CD14-positive monocyte (primary cell): Measurements from ENCODE around the gene MDP1. TPM values are rescaled to one million over a fixed set of nuclear protein-coding genes. Genes with fewer than 3 reads are reported as not detected.
A peak's percentile ranks its signal among the peaks of the same experiment; 100 is the strongest.

ENCODE experiments used
- DNase-seq, 3 donors: peaks; one replicate each; pipeline ENCODE4 v3.0.0-alpha.2; 2011 to 2022
- H2AFZ ChIP-seq: 2 replicates; pipeline ENCODE4 v1.6.0; 2012; ENCODE audit warnings: mild to moderate bottlenecking, low read depth, low read length, inconsistent platforms; ENCODE audit not compliant: insufficient read depth, poor library complexity, severe bottlenecking
- H3K27ac ChIP-seq, 2 donors: 1 replicate in 1 of 2; 2 replicates in 1 of 2; pipeline ENCODE4 v1.5.1; 2012 to 2013; ENCODE audit warnings: low read length in 2 of 2, control low read depth in 1 of 2, inconsistent platforms in 1 of 2, low read depth in 1 of 2, mild to moderate bottlenecking in 1 of 2
- H3K27me3 ChIP-seq, 2 donors: one replicate each; pipeline versions ENCODE4 v1.6.0 to v1.6.1; 2011 to 2013; ENCODE audit warnings: low read length in 2 of 2; ENCODE audit not compliant: control insufficient read depth in 2 of 2, insufficient read depth in 2 of 2
- H3K36me3 ChIP-seq, 2 donors: replicated peaks in 1 of 2; 1 replicate in 1 of 2; 2 replicates in 1 of 2; pipeline versions ENCODE4 v1.5.1 to v1.6.1; 2012 to 2013; ENCODE audit warnings: low read length in 2 of 2, control low read depth in 1 of 2, inconsistent platforms in 1 of 2, mild to moderate bottlenecking in 1 of 2; ENCODE audit not compliant: insufficient read depth in 2 of 2, control insufficient read depth in 1 of 2
- H3K4me1 ChIP-seq, 2 donors: 1 replicate in 1 of 2; 2 replicates in 1 of 2; pipeline versions ENCODE4 v1.5.1 to v1.6.1; 2012 to 2013; ENCODE audit warnings: low read length in 2 of 2, control low read depth in 1 of 2, inconsistent platforms in 1 of 2, mild to moderate bottlenecking in 1 of 2, moderate library complexity in 1 of 2; ENCODE audit not compliant: insufficient read depth in 2 of 2, control insufficient read depth in 1 of 2
- H3K4me2 ChIP-seq: replicated peaks from 2 replicates; pipeline ENCODE3; 2012; ENCODE audit warnings: low read length, moderate library complexity, mild to moderate bottlenecking; ENCODE audit not compliant: poor library complexity, severe bottlenecking; ENCODE audit errors: extremely low read depth
- H3K4me3 ChIP-seq, 3 experiments: fragments of 200-600 bp in 1 of 3; sonication (generic) in 1 of 3; replicated peaks in 1 of 3; 1 replicate in 2 of 3; 2 replicates in 1 of 3; pipeline ENCODE4 v1.5.1; 2011 to 2013; ENCODE audit warnings: low read length in 3 of 3, mild to moderate bottlenecking in 3 of 3, control low read depth in 2 of 3, low read depth in 2 of 3, inconsistent platforms in 1 of 3, moderate library complexity in 1 of 3
- H3K79me2 ChIP-seq: 2 replicates; pipeline ENCODE4 v1.6.0; 2012; ENCODE audit warnings: mild to moderate bottlenecking, control low read depth, inconsistent platforms, low read length, moderate library complexity; ENCODE audit not compliant: insufficient read depth
- H3K9ac ChIP-seq: 2 replicates; pipeline ENCODE4 v1.6.0; 2017; ENCODE audit warnings: low read length, mild to moderate bottlenecking; ENCODE audit not compliant: insufficient read depth, poor library complexity, severe bottlenecking
- H3K9me3 ChIP-seq, 2 donors: replicated peaks in 1 of 2; 1 replicate in 1 of 2; 2 replicates in 1 of 2; pipeline versions ENCODE4 v1.5.1 to v1.6.1; 2012 to 2013; ENCODE audit warnings: low read length in 2 of 2, control low read depth in 1 of 2; ENCODE audit not compliant: control insufficient read depth in 1 of 2, insufficient read depth in 1 of 2
- H4K20me1 ChIP-seq: 2 replicates; pipeline ENCODE4 v1.6.0; 2012; ENCODE audit warnings: mild to moderate bottlenecking, low read length, control low read depth, moderate library complexity; ENCODE audit not compliant: insufficient read depth
- H3K27ac Mint-ChIP-seq, 7 donors: one replicate each; pipeline ENCODE4 v1.8.0; 2020; ENCODE audit warnings: mild to moderate bottlenecking in 7 of 7, mixed read lengths in 7 of 7, moderate library complexity in 6 of 7, inconsistent platforms in 2 of 7
- H3K27me3 Mint-ChIP-seq, 3 donors: one replicate each; pipeline ENCODE4 v1.8.0; 2021 to 2022; ENCODE audit warnings: low read depth in 3 of 3, mild to moderate bottlenecking in 3 of 3, mixed read lengths in 3 of 3, moderate library complexity in 3 of 3, inconsistent platforms in 1 of 3
- H3K36me3 Mint-ChIP-seq, 2 donors: one replicate each; pipeline ENCODE4 v1.8.0; 2020; ENCODE audit warnings: mixed read lengths in 2 of 2, inconsistent platforms in 1 of 2, mild to moderate bottlenecking in 1 of 2
- H3K4me1 Mint-ChIP-seq: one replicate; pipeline ENCODE4 v1.8.0; 2020; ENCODE audit warnings: mild to moderate bottlenecking, mixed read lengths
- H3K4me3 Mint-ChIP-seq, 2 donors: one replicate each; pipeline ENCODE4 v1.8.0; 2020; ENCODE audit warnings: mild to moderate bottlenecking in 2 of 2, mixed read lengths in 2 of 2, moderate library complexity in 1 of 2
- H3K9me3 Mint-ChIP-seq, 7 donors: one replicate each; pipeline ENCODE4 v1.8.0; 2020 to 2022; ENCODE audit warnings: mixed read lengths in 7 of 7, mild to moderate bottlenecking in 6 of 7, moderate library complexity in 6 of 7, inconsistent platforms in 2 of 7
- CTCF ChIP-seq: fragments of 200-600 bp; IDR thresholded peaks from one replicate; pipeline ENCODE4 v1.8.0; 2022; ENCODE audit warnings: antibody characterized with exemption, mild to moderate bottlenecking
- WGBS: methylation state at CpG from one replicate; pipeline ENCODE4 v1.1.5; 2013; ENCODE audit warnings: missing lambda C conversion rate; ENCODE audit not compliant: insufficient coverage; 5-methylcytosine and 5-hydroxymethylcytosine counted together
- intact Hi-C, 2 donors: fragments of 100-400 bp; cut with micrococcal nuclease; formaldehyde crosslinking; loops; one replicate each; pipeline versions ENCODE4 v1.15.0 to v1.15.1; 2023
- polyA plus RNA-seq, 3 donors: library from polyadenylated mRNA; depleted of rRNA in 1 of 3; unstranded in 2 of 3; stranded (reverse) in 1 of 3; fragments of 300-500 nt in 2 of 3; fragments of >200 nt in 1 of 3; fragmentation: Illumina TruSeq in 2 of 3; gene quantifications; 1 replicate in 2 of 3; 2 replicates in 1 of 3; pipeline ENCODE4 v1.2.3, GENCODE V29; 2012 to 2021

Gene MDP1
- polyA plus RNA-seq, 3 donors: 17.5 to 49.6 (median 37.5) TPM

GRCh38 chr14:24179961-24180796, 35.7 kb downstream of the MDP1 start:
- H4K20me1 ChIP-seq: no peaks in the 10 kb centered on the region
- no peak overlapping the region for H3K4me2 ChIP-seq
- H3K79me2 ChIP-seq: no peaks in the 10 kb centered on the region
- intact Hi-C loops: no loop called here
- no peak for DNase-seq
- Mint-ChIP-seq H3K4me3 (no peak overlapping the region), H3K36me3 (peaks cover 76 to 97% of the 10 kb centered on the region in 2 donors), H3K9me3 (no peaks in the 10 kb centered on the region), H3K27ac (no peak overlapping the region), H3K27me3 (peaks cover 0 to 1% (median 0%) of the 10 kb centered on the region in 3 donors), H3K4me1 (no peaks in the 10 kb centered on the region)
- 93% methylated on average over 11 of the region's 18 CpGs for WGBS
- H3K9ac ChIP-seq: no peak overlapping the region
- H3K4me3 ChIP-seq: no peak overlapping the region
- no peak for TF ChIP-seq CTCF
- no peaks in the 10 kb centered on the region for H3K9me3 ChIP-seq
- H3K36me3 ChIP-seq: peaks cover 72 to 96% of the 10 kb centered on the region in 2 donors
- no peak overlapping the region for H2AFZ ChIP-seq
- H3K27ac ChIP-seq: no peak overlapping the region
- no peaks in the 10 kb centered on the region for H3K4me1 ChIP-seq
- H3K27me3 ChIP-seq: no peaks in the 10 kb centered on the region

GRCh38 chr14:24179294-24179960, 36.4 kb downstream of the MDP1 start:
- no peaks in the 10 kb centered on the region for H3K9me3 ChIP-seq
- H3K27me3 ChIP-seq: no peaks in the 10 kb centered on the region
- H3K36me3 ChIP-seq: peaks cover 75 to 97% of the 10 kb centered on the region in 2 donors
- H3K4me3 ChIP-seq: no peak overlapping the region
- Mint-ChIP-seq H3K36me3 (peaks cover 78 to 97% of the 10 kb centered on the region in 2 donors), H3K27me3 (peaks cover 0 to 1% (median 0%) of the 10 kb centered on the region in 3 donors), H3K27ac (peak overlapping the region in 1 of 7 donors; percentile 47), H3K4me3 (no peak overlapping the region), H3K4me1 (no peaks in the 10 kb centered on the region), H3K9me3 (no peaks in the 10 kb centered on the region)
- no peaks in the 10 kb centered on the region for H4K20me1 ChIP-seq
- no peaks in the 10 kb centered on the region for H3K79me2 ChIP-seq
- intact Hi-C loops: no loop called here
- no peak overlapping the region for H3K9ac ChIP-seq
- no peaks in the 10 kb centered on the region for H3K4me1 ChIP-seq
- TF ChIP-seq CTCF: no peak
- H3K4me2 ChIP-seq: no peak overlapping the region
- H2AFZ ChIP-seq: no peak overlapping the region
- no peak overlapping the region for H3K27ac ChIP-seq
- WGBS: 95% methylated on average over 7 of the region's 14 CpGs
- no peak for DNase-seq
